M059J (cell line): ENCODE results near the gene ZNF407. TPM values are rescaled to one million over a fixed set of nuclear protein-coding genes. Genes with fewer than 3 reads are reported as not detected.

Source experiments
- DNase-seq: peaks from one replicate; pipeline ENCODE4 v3.0.0-alpha.2; 2012; ENCODE audit warnings: low read depth
- total RNA-seq: library from RNA; depleted of rRNA; stranded (reverse); fragments of >200 nt; shearing (Covaris generic); gene quantifications from 2 replicates; pipeline ENCODE4 v1.2.3, GENCODE V29; 2014

The ZNF407 gene
- total RNA-seq, 1 experiment from 2014 or later: 5.9 TPM

- DNase-seq: no peak
These were observed 412.6 kb downstream of the ZNF407 start for GRCh38 chr18:75010278-75010677.

GRCh38 chr18:75010689-75011088 is 413.0 kb downstream of the ZNF407 start:
- no peak for DNase-seq

GRCh38 chr18:75016025-75016717 is 418.5 kb downstream of the ZNF407 start:
- no peak for DNase-seq

GRCh38 chr18:75023473-75023872 is 425.8 kb downstream of the ZNF407 start:
- no peak for DNase-seq

- DNase-seq: no peak
These were observed 427.2 kb downstream of the ZNF407 start for GRCh38 chr18:75024871-75025270.

- no peak for DNase-seq
These were observed 427.9 kb downstream of the ZNF407 start for GRCh38 chr18:75025573-75025972.

GRCh38 chr18:75029481-75029880 is 431.8 kb downstream of the ZNF407 start:
- DNase-seq: no peak

- no peak for DNase-seq
These were observed 434.1 kb downstream of the ZNF407 start for GRCh38 chr18:75031717-75032317.

GRCh38 chr18:75033516-75033915 is 435.8 kb downstream of the ZNF407 start:
- DNase-seq: no peak

- no peak for DNase-seq
These were observed 437.3 kb downstream of the ZNF407 start for GRCh38 chr18:75034937-75035336.

GRCh38 chr18:75035928-75036327 is 438.3 kb downstream of the ZNF407 start:
- DNase-seq: no peak

GRCh38 chr18:75036917-75037688 is 439.4 kb downstream of the ZNF407 start:
- DNase-seq: peak; percentile 4

GRCh38 chr18:75037689-75037955 is 440.0 kb downstream of the ZNF407 start:
- DNase-seq: no peak

GRCh38 chr18:75041586-75041985 is 443.9 kb downstream of the ZNF407 start:
- DNase-seq: peak; percentile 20

GRCh38 chr18:75043478-75043877 is 445.8 kb downstream of the ZNF407 start:
- no peak for DNase-seq

GRCh38 chr18:75044296-75044695 is 446.6 kb downstream of the ZNF407 start:
- no peak for DNase-seq

- no peak for DNase-seq
These were observed 447.1 kb downstream of the ZNF407 start for GRCh38 chr18:75044791-75045190.

- no peak for DNase-seq
These were observed 447.6 kb downstream of the ZNF407 start for GRCh38 chr18:75045272-75045671.

- DNase-seq: no peak
These were observed 449.7 kb downstream of the ZNF407 start for GRCh38 chr18:75047240-75047961.

GRCh38 chr18:75048776-75049454 is 451.2 kb downstream of the ZNF407 start:
- no peak for DNase-seq

GRCh38 chr18:75049455-75049789 is 451.8 kb downstream of the ZNF407 start:
- DNase-seq: no peak

- no peak for DNase-seq
These were observed 454.1 kb downstream of the ZNF407 start for GRCh38 chr18:75051757-75052156.
